Neuronal stem cell (in vitro differentiated cells): Measurements from ENCODE around the gene NDRG4.

Source experiments
- DNase-seq: peaks from one replicate; pipeline ENCODE4 v3.0.0-alpha.2; 2013; ENCODE audit warnings: low spot score
- H2AFZ ChIP-seq: one replicate; pipeline ENCODE4 v1.6.1; 2013; ENCODE audit warnings: mild to moderate bottlenecking, low read length, inconsistent platforms
- H2AK5ac ChIP-seq: 2 replicates; pipeline ENCODE4 v1.6.1; 2013; ENCODE audit warnings: low read depth, mild to moderate bottlenecking, inconsistent platforms, low read length, moderate library complexity, mixed read lengths
- H2BK120ac ChIP-seq: 2 replicates; pipeline ENCODE4 v1.6.1; 2013; ENCODE audit warnings: low read depth, mild to moderate bottlenecking, inconsistent platforms, low read length, moderate library complexity, mixed read lengths
- H2BK12ac ChIP-seq: one replicate; pipeline ENCODE4 v1.6.1; 2013; ENCODE audit warnings: low read length, inconsistent platforms
- H2BK15ac ChIP-seq: 2 replicates; pipeline ENCODE4 v1.6.1; 2013; ENCODE audit warnings: mild to moderate bottlenecking, low read length, inconsistent platforms, mixed read lengths
- H2BK5ac ChIP-seq: one replicate; pipeline ENCODE4 v1.6.1; 2013; ENCODE audit warnings: inconsistent platforms, mild to moderate bottlenecking, low read length, moderate library complexity
- H3K14ac ChIP-seq: one replicate; pipeline ENCODE4 v1.6.1; 2013; ENCODE audit warnings: low read length, inconsistent platforms
- H3K18ac ChIP-seq: 2 replicates; pipeline ENCODE4 v1.6.1; 2013; ENCODE audit warnings: low read length, inconsistent platforms
- H3K23ac ChIP-seq: 2 replicates; pipeline ENCODE4 v1.6.1; 2013; ENCODE audit warnings: low read depth, mild to moderate bottlenecking, mixed read lengths, low read length, inconsistent platforms; ENCODE audit not compliant: poor library complexity
- H3K27ac ChIP-seq: replicated peaks from 3 replicates; pipeline ENCODE4 v1.5.1; 2013; ENCODE audit warnings: low read length, inconsistent platforms
- H3K27me3 ChIP-seq, 3 experiments: 2 replicates each; pipeline ENCODE4 v1.6.1; 2013; ENCODE audit warnings: low read length in 3 of 3, mild to moderate bottlenecking in 2 of 3, inconsistent platforms in 1 of 3, low read depth in 1 of 3, mixed read lengths in 1 of 3, moderate library complexity in 1 of 3; ENCODE audit not compliant: control insufficient read depth in 3 of 3, insufficient read depth in 3 of 3
- H3K36me3 ChIP-seq, 2 donors: replicated peaks in 1 of 2; 2 replicates each; pipeline ENCODE4 v1.6.1; 2013; ENCODE audit warnings: low read length in 2 of 2; ENCODE audit not compliant: control insufficient read depth in 2 of 2, insufficient read depth in 2 of 2
- H3K4ac ChIP-seq: 2 replicates; pipeline ENCODE4 v1.6.1; 2013; ENCODE audit warnings: inconsistent platforms, mild to moderate bottlenecking, low read length, moderate library complexity
- H3K4me1 ChIP-seq, 2 donors: 1 replicate in 1 of 2; 2 replicates in 1 of 2; pipeline ENCODE4 v1.6.1; 2013; ENCODE audit warnings: low read length in 2 of 2, low read depth in 1 of 2; ENCODE audit not compliant: control insufficient read depth in 2 of 2, insufficient read depth in 1 of 2
- H3K4me2 ChIP-seq: one replicate; pipeline ENCODE4 v1.6.1; 2013; ENCODE audit warnings: mild to moderate bottlenecking, low read length, inconsistent platforms; ENCODE audit not compliant: insufficient read depth, poor library complexity, severe bottlenecking
- H3K4me3 ChIP-seq, 2 donors: 2 replicates each; pipeline ENCODE4 v1.5.1; 2013; ENCODE audit warnings: low read length in 2 of 2, mild to moderate bottlenecking in 2 of 2, inconsistent platforms in 1 of 2, moderate library complexity in 1 of 2
- H3K79me1 ChIP-seq: one replicate; pipeline ENCODE4 v1.6.1; 2013; ENCODE audit warnings: low read depth, mild to moderate bottlenecking, inconsistent platforms, low read length, moderate library complexity
- H3K9ac ChIP-seq: one replicate; pipeline ENCODE4 v1.6.1; 2013; ENCODE audit warnings: mild to moderate bottlenecking, low read depth, low read length, inconsistent platforms; ENCODE audit not compliant: poor library complexity
- H3K9me3 ChIP-seq, 2 donors: replicated peaks in 1 of 2; 2 replicates each; pipeline versions ENCODE3 to v1.6.1; 2013; ENCODE audit warnings: low read length in 2 of 2, mild to moderate bottlenecking in 2 of 2, inconsistent platforms in 1 of 2, low read depth in 1 of 2, mixed read lengths in 1 of 2, moderate library complexity in 1 of 2; ENCODE audit not compliant: control insufficient read depth in 2 of 2, insufficient read depth in 1 of 2
- H4K8ac ChIP-seq: one replicate; pipeline ENCODE4 v1.6.1; 2013; ENCODE audit warnings: low read depth, mild to moderate bottlenecking, inconsistent platforms, low read length, moderate library complexity
- H4K91ac ChIP-seq: one replicate; pipeline ENCODE4 v1.6.1; 2013; ENCODE audit warnings: low read length, low read depth, mild to moderate bottlenecking, inconsistent platforms; ENCODE audit not compliant: poor library complexity
- WGBS, 2 donors: extraction: QIAGEN DNeasy Blood & Tissue Kit; methylation state at CpG; one replicate each; pipeline ENCODE4 v1.1.7; 2013; ENCODE audit warnings: missing lambda C conversion rate in 2 of 2, mixed read lengths in 1 of 2; ENCODE audit not compliant: insufficient read length in 2 of 2, insufficient replicate concordance in 1 of 2; ENCODE audit errors: extremely low coverage in 2 of 2; 5-methylcytosine and 5-hydroxymethylcytosine counted together

Gene NDRG4

DNA sequence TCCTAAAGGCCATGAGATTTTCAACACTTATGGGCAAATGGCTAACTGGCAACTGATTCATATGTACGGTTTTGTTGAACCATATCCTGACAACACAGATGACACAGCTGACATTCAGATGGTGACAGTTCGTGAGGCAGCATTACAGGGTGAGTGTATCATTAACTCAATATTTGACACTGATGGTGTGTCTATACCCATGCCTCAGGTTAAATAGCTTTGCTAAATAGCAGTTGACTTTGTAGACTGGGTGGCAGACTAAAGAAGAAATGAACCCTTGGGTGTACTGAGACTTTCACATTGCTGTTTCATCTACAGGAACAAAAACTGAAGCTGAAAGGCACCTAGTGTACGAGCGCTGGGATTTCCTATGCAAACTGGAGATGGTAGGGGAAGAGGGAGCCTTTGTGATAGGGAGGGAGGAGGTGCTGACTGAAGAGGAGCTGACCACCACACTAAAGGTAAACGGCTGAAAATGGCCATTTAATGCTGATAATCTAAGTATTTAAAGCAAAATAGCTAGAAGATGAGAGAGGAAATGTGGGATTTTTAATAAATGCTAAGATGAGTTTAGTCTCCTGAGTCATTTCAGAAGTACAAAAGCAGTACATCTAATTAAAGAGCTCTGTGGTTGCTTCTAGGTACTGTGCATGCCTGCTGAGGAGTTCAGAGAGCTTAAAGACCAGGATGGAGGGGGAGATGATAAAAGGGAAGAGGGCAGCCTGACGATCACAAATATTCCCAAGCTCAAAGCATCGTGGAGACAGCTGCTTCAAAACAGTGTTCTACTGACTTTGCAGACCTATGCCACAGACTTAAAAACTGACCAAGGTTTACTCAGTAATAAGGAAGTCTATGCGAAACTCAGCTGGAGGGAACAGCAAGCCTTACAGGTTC lies 18.4 kb downstream of the NDRG4 start:
- Histone ChIP-seq H3K9ac (no peak overlapping the region), H3K27me3 (no peaks in the 10 kb centered on the region), H3K23ac (no peak overlapping the region), H2BK120ac (no peak overlapping the region), H3K4me1 (peaks cover 0 to 9% of the 10 kb centered on the region in 2 donors), H3K14ac (no peak overlapping the region), H3K4me3 (no peak overlapping the region), H3K36me3 (peaks cover 27 to 86% of the 10 kb centered on the region in 2 donors), H4K91ac (no peak overlapping the region), H2BK5ac (no peak overlapping the region), H2BK15ac (no peak overlapping the region), H2AK5ac (no peak overlapping the region), H4K8ac (no peak overlapping the region), H3K79me1 (peaks cover 4% of the 10 kb centered on the region), H3K4ac (no peak overlapping the region), H3K18ac (no peak overlapping the region), H3K27ac (no peak overlapping the region), H3K4me2 (no peak overlapping the region), H2AFZ (no peak overlapping the region), H3K9me3 (no peaks in the 10 kb centered on the region), H2BK12ac (no peak overlapping the region)
- DNase-seq = no peak
- no CpG with 5 or more reads among the region's 8 CpGs for WGBS, 2 donors

DNA sequence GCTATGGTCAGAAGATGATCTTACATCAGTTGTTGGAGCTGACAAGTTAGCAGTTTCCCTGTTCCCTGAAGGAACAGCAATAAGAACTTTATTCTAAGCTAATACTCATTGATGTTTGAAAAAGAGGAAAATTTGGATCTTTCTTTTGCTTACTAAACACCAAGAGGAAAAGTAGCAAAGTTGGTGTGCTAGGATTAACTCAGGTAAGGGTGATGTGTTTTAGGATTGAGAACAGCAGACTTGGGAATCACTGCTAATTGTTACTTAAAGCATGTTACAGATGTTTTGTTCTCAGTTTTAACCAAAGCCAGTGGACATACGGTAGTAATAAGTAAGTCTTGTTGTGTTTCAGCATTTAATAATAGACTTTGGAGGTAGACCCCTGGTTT lies 19.0 kb downstream of the NDRG4 start:
- Histone ChIP-seq H2AFZ (no peak overlapping the region), H3K4me2 (no peak overlapping the region), H3K4ac (no peak overlapping the region), H3K23ac (no peak overlapping the region), H4K8ac (no peak overlapping the region), H3K9ac (no peak overlapping the region), H3K36me3 (peaks cover 28 to 91% of the 10 kb centered on the region in 2 donors), H3K9me3 (no peaks in the 10 kb centered on the region), H3K14ac (no peak overlapping the region), H3K27me3 (no peaks in the 10 kb centered on the region), H2BK15ac (no peak overlapping the region), H3K18ac (no peak overlapping the region), H3K4me1 (peaks cover 0 to 9% of the 10 kb centered on the region in 2 donors), H2BK12ac (no peak overlapping the region), H3K4me3 (no peak overlapping the region), H4K91ac (no peak overlapping the region), H3K27ac (no peak overlapping the region), H2AK5ac (no peak overlapping the region), H2BK5ac (no peak overlapping the region), H3K79me1 (peaks cover 4% of the 10 kb centered on the region), H2BK120ac (no peak overlapping the region)
- no CpG with 5 or more reads among the region's 1 CpG for WGBS, 2 donors
- DNase-seq = no peak

DNA sequence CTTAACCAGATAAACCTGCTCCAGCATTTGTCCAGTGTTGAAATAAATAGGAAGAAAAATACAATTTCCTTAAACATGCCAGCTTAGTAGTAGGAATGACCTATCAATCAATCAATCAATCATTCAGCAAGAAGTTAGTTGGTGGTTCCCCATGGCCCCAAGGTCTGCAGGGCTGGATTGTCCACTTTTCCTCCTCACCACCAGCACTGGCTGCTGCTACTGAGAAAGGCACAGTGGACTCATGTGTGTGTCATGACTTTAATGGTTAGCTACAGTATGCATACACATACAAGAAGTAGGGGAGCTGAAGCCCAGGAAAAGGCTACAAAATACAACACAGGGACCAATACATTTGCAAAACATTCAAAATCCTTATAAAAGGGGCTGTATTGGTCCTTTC lies 19.8 kb downstream of the NDRG4 start:
- H3K4ac ChIP-seq = no peak overlapping the region
- H2AK5ac ChIP-seq = no peak overlapping the region
- no peak overlapping the region for H2BK15ac ChIP-seq
- no peak overlapping the region for H3K27ac ChIP-seq
- no peak overlapping the region for H2BK120ac ChIP-seq
- no peak overlapping the region for H4K8ac ChIP-seq
- H3K14ac ChIP-seq = no peak overlapping the region
- no peak for DNase-seq
- H3K4me2 ChIP-seq = no peak overlapping the region
- peaks cover 32 to 97% of the 10 kb centered on the region in 2 donors for H3K36me3 ChIP-seq
- H2BK12ac ChIP-seq = no peak overlapping the region
- H3K18ac ChIP-seq = no peak overlapping the region
- H3K27me3 ChIP-seq = no peaks in the 10 kb centered on the region
- no peak overlapping the region for H3K23ac ChIP-seq
- no peak overlapping the region for H3K4me3 ChIP-seq
- no peak overlapping the region for H4K91ac ChIP-seq
- H3K4me1 ChIP-seq = peaks cover 0 to 9% of the 10 kb centered on the region in 2 donors
- no peak overlapping the region for H2AFZ ChIP-seq
- no peak overlapping the region for H2BK5ac ChIP-seq
- no peak overlapping the region for H3K9ac ChIP-seq
- peaks cover 4% of the 10 kb centered on the region for H3K79me1 ChIP-seq
- no peaks in the 10 kb centered on the region for H3K9me3 ChIP-seq

DNA sequence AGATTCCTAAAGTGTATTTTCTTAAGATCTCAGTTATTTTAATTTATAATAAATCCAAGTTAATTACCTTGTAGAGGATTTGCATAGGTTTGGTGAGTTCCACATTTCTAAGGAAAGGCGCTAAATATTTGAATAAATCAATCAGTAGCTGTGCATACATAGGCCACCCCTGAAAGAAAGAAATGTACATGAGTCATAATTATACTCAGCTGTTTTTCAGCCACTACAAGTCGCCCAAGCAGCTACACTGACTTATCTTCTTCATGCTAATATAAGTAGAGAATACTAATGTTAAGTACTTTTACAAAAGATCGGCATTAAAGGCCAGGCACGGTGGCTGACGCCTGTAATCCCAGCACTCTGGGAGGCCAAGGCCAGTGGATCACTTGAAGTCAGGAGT lies 30.2 kb downstream of the NDRG4 start:
- Histone ChIP-seq H3K18ac (no peak overlapping the region), H3K36me3 (peaks cover 34 to 97% of the 10 kb centered on the region in 2 donors), H3K27me3 (no peaks in the 10 kb centered on the region), H3K23ac (no peak overlapping the region), H3K9me3 (no peaks in the 10 kb centered on the region), H3K4me3 (no peak overlapping the region), H2AK5ac (no peak overlapping the region), H3K79me1 (peaks cover 8% of the 10 kb centered on the region), H3K14ac (no peak overlapping the region), H2AFZ (no peak overlapping the region), H4K8ac (no peak overlapping the region), H3K27ac (no peak overlapping the region), H2BK12ac (no peak overlapping the region), H2BK5ac (no peak overlapping the region), H2BK15ac (no peak overlapping the region), H4K91ac (no peak overlapping the region), H3K9ac (no peak overlapping the region), H3K4me1 (no peaks in the 10 kb centered on the region), H3K4ac (no peak overlapping the region), H2BK120ac (no peak overlapping the region), H3K4me2 (no peak overlapping the region)
- WGBS, 2 donors = no CpG with 5 or more reads among the region's 5 CpGs
- DNase-seq = no peak
